ENCODE data around the gene CASP6.

The CASP6 gene

GRCh38 chr4:109665783-109666485 is 37.3 kb downstream of the CASP6 start:
- DNase-seq, result no peak

GRCh38 chr4:109662771-109663170 is 40.5 kb downstream of the CASP6 start:
- no peak for DNase-seq

- DNase-seq, result no peak
Measured at GRCh38 chr4:109662116-109662515, 41.1 kb downstream of the CASP6 start.

GRCh38 chr4:109658871-109659410 is 44.3 kb downstream of the CASP6 start:
- no peak for DNase-seq

GRCh38 chr4:109657854-109658418 is 45.3 kb downstream of the CASP6 start:
- DNase-seq, result no peak

- DNase-seq, result no peak
Measured at GRCh38 chr4:109655396-109655795, 47.8 kb downstream of the CASP6 start.

- no peak for DNase-seq
Measured at GRCh38 chr4:109649872-109650271, 53.4 kb downstream of the CASP6 start.

GRCh38 chr4:109648997-109649575 is 54.2 kb downstream of the CASP6 start:
- no peak for DNase-seq

GRCh38 chr4:109648266-109648996 is 54.8 kb downstream of the CASP6 start:
- DNase-seq, result no peak

GRCh38 chr4:109645874-109646710 is 57.2 kb downstream of the CASP6 start:
- DNase-seq, result no peak

- no peak for DNase-seq
Measured at GRCh38 chr4:109640644-109641043, 62.6 kb downstream of the CASP6 start.

Measured in activated CD4-positive, alpha-beta T cell treated with anti-CD3 and anti-CD28 coated beads for 1 hour (primary cell).